A204.1 (cell line): ENCODE results near the gene GABRR1.
"Not testable (repeated sequence)": the region's sequence is repeated elsewhere in the genome, so short reads cannot be mapped to it uniquely, and the experiment has no call there.

Experiments used
- FAIRE-seq: peaks from 2 replicates; lab custom pipeline; 2012; peaks lifted over from hg19 to GRCh38; lab: Jason Lieb, UNC

Gene GABRR1

DNA sequence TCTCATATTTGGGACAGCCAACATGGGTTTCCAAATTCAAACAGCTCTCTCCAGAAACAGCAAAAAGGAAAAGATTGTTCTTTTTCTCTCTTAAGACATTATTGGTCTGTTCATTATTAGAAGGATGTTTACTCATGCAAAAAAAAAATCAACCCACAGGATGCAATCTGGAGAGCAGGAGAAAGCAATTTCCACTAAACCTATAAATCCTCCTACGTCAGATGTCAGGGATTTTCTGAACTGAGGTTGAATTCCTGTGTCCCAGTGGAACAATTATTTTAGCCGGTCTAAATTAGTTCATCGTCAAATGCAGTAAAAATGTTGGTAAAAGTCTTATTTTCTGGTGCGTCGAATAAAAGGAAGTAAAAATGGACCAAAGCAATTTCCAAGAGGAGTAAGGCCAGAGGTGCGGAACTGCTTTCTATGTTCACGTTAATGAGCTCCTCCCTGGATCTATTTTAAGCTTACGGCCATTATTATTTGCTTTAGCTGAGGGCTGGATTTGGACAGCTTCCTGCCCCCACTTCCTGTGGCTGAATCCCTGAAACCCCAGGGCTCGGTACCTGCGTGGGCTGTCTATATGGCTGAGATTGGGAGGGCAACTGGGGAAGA, at the start of gene GABRR1:
Gene GABRR1 (minus strand): TSS at position 60 of the 612 bp plus-strand sequence. CDS start 36 bp downstream, at position 24.
- no peak for FAIRE-seq

DNA sequence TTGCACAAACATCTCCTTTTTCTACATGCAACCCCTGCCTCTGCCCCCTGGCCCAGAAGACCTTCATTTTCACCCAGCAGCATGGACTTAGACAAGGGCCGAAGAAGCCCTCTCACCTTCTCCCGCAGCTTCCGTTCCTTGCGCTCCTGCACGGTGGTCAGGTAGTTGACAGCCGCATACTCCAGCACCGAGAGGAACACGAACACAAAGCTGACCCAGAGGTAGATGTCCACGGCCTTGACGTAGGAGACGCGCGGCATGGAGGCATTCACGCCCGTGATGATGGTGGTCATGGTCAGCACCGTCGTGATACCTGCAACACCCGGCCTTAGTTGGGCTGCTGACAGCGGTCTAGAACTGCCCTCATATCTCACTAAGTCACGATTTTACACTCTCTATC, 47.1 kb upstream of the GABRR1 start:
- FAIRE-seq: no peak

DNA sequence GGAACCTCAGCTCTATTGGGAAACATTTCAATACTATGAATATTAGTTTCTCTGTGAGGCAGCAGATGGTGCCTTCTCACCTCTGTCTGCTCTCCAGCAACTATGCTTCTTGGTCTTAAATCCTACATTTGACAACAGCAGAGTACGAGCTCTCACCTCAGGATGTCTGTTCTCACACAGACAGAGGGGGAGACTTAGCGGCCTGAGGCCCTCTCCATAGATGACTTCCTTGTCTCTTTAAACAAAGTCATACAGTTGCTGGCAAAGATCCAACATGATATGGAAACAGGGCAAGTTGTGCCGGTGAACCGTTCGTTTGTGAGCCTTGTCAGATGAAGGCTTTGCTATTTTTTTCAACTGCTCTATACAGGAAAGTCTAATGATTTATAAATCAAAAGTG, 43.7 kb upstream of the GABRR1 start:
- FAIRE-seq: no peak

DNA sequence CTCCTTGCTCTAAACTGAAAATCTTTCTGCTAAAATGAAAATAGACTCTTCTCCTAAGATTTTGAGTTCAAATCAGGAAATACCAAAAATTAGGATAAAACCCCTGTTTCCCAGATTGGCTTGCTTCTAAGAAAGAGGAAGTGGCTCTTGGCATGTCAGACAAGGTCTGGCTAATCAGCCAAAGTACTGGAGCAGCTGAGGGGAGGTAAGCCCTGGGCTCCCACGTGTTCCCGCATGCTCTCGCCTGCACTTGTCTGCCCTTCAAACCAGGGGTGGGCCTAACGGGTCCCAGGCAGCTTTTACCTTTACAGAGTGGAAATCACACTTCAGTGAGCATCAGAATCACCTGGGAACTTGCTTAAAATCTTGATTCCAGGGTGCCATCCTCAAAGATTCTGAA, 43.2 kb upstream of the GABRR1 start:
- FAIRE-seq: no peak

DNA sequence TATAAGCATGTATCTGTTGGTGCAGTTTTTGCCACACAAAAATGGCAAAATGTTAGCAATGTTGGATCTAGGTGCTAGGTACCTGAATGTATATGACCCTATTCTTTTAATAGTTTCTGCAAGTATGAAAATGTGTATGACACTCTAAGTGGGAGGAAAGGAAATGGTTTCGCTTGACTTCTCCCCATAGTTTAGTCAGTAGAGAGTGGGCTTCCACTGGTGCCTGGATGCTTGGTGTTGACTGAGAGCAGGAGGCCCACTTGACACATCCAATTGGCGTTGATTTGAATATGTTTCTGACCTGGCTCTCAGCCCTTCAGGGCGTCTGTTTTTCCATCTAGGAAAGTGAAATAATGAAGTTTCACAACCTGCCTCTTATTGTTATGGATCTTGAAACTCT, 41.8 kb upstream of the GABRR1 start:
- no peak for FAIRE-seq

DNA sequence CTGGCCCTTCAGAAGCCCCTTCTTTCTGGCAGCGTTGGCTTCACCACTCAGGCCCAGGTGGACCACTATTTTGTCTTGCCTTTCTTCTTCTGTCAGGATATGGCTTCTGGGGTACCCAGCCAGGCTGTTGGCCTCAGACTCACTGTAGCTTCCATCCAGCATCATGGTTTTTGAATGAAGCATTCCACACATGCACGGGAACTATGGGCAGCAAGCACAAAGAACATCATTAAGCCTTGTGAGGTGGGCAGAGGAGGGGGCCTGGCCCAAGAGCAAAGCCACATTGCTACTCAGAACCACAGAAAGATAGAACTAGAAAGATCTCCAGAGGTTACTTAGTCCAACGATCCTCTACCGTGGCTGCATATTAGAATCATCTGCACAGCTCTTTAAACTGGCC, 40.6 kb upstream of the GABRR1 start:
- FAIRE-seq: no peak

DNA sequence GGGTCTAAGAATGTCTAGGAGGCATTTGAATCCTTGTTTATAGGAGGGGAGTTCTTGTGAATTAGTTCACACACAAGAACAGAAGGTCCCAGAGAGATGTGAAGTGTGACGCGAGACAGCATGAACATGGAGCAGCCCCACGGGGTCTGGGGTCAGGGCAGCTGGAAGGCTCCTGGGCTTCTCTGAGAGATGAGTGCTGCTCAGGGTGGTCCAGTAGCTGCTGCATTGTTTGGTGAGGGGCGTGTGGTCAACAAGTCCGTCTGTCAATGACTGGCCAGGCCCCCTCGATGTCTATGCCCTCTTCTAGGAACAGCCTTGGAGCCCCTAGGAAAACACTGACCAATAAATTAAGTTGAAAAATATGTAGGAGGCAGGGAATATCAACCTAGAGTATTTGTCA, 40.2 kb upstream of the GABRR1 start:
- no peak for FAIRE-seq

DNA sequence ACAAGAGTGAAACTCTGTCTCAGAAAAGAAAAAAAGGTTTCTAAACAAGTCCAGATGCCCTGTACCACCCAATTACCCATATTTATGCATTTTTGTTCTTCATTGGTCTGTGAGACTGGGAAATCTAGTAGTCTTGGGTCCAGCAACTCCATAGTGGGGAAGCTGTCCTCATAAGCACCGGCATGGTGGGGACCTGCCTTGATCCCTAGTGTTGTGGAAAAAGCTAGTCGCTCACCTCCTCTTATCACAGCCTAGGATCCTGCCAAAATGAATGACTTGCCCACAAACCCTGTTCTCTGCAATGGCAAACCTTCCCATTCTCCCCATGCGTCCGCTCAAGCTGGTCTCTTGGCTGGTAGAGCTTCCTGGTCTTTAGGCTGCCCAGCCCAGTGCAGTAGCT, 38.3 kb upstream of the GABRR1 start:
- FAIRE-seq: no peak

DNA sequence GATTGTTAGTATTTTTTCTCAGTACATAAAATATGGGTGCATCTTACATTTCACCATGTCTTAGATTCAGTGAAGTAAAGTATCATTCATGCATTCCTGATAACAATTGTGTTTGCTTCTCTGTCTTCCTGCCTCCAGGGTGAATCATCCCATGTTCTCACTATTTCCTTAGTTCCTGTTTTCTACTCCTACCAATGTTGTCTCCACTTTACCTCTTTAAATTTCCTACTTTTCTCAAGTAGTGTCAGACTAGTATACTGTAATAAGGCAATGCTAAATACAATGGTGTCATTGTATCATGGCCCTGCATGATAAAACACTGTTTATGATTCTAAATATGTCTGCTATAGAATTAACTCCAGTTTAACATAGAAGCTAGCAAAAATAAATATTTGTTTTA, 37.4 kb upstream of the GABRR1 start:
- no peak for FAIRE-seq

DNA sequence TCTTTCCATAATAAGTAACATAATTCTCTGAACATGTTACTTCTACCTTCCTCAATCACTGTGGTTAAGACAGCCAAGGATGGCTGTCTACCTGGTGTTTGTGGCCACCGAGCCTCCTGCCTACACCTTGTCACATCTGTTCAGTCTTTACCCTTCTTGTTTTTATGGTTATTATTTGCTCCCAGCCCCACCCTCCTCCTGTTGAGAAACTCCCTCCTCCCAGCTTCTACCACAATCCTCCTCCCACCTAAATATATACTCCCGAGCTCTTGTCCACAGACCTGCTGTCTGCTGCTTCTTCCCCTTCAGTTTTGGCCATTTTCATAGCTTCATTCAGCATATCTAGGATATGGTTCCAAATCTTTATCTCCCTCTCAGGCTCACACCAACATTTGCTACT, 35.7 kb upstream of the GABRR1 start:
- no peak for FAIRE-seq

DNA sequence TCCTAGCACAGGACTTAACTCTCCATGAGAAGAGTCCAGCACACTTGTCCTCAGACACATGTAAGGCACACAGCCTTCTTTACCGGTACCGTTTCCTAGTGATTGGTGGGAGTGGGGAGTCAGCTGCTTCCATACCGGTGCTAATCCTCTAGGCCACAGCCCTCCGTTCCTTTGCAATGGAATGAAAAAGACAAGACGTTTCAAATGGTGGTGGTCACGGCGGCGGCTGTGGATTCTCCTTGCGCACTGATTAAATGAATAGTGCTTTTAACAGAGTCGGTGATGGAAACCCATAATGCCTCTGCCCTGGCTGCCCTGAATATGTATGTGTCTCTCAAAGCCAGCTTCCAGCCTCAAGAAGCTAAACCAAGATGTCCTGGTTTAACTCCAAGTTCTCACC, 34.8 kb upstream of the GABRR1 start:
- no peak for FAIRE-seq

DNA sequence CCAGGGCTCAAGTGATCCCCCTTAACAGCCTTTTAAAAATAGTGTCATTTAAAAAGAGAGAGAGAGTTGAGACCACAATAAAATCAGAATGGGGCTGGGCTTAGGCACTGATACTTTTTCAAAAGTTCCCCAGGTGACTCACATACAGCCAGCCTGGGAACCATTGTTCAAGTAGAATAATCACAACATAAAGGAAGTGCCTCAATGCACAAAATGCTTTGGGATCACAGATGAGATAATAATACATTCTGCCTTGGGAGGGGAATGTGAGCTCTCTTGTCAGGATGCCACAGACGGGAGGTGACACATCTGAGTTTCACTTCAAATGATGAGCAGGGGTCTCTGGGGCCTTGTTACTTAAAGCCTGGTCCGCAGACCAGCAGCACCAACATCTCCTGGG, 34.0 kb upstream of the GABRR1 start:
- no peak for FAIRE-seq

DNA sequence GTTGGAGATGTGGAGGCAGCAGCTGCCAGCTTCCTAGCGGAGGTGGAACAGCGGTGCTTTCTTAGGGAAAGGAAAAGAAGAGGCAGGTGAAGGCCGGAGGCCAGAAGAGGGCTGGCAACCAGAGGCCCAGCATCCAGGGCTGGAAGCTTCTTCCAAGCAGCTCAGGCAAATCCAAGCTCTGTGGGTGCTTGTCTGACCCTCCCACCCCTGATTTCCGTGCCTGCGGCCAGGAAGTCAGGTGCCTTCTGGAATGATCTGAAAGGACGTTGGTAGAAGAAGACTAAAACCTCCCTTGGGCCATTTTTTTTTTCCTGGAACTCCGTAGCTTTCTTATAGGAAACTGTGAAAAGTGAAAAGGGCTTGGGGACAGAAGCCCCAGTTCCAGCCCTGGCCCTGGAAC, 33.1 kb upstream of the GABRR1 start:
- no peak for FAIRE-seq

DNA sequence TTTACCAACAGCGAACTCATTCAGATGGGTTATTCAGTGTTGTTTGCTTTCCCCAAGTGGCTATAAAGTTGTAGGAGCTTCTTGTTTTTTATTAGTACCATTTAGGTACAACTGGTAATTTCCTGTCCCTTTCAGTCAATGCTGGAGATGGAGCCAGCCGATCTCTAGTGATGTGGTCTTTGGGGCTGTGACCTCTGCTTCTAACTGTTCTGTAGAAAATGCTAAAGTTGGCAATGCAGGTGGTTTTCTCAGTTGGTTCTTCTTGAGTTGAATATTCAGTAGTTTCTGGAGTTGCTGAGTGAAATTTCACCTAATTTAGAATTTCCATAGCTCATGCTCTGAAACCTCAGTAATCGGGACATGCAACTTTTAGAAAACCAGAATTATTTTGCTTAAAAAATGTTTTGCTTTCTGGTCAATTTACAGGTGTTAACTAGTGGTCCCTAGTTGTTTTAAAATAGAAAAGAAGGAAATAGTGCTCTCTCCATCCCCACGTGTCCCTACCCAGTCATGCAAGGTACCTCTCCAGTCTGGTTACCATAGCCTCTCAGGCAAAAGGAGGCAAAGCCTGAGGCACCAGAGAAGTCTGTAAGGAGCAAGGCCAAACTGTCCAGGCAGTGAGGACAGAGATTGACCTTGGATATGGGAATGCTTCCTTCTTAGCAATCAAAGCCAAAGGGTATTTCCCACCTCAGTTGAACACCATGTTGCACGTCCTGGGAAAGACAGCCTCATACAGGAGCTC, 27.3 kb upstream of the GABRR1 start:
- FAIRE-seq: no peak

DNA sequence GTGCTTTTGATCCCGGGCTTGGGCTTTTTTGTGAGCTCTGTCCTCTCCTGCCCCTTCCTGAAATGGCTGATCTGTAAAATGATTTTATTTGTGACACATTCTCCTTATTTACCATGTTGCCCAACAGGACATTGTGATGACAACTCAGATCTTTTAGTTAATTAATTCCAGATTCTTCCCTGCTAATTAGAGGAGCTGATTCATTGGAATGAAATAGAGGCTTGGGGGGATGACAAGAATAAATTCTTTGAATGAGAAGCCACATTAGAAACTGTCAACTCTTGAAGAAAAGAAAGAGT, 26.1 kb upstream of the GABRR1 start:
- FAIRE-seq: no peak

DNA sequence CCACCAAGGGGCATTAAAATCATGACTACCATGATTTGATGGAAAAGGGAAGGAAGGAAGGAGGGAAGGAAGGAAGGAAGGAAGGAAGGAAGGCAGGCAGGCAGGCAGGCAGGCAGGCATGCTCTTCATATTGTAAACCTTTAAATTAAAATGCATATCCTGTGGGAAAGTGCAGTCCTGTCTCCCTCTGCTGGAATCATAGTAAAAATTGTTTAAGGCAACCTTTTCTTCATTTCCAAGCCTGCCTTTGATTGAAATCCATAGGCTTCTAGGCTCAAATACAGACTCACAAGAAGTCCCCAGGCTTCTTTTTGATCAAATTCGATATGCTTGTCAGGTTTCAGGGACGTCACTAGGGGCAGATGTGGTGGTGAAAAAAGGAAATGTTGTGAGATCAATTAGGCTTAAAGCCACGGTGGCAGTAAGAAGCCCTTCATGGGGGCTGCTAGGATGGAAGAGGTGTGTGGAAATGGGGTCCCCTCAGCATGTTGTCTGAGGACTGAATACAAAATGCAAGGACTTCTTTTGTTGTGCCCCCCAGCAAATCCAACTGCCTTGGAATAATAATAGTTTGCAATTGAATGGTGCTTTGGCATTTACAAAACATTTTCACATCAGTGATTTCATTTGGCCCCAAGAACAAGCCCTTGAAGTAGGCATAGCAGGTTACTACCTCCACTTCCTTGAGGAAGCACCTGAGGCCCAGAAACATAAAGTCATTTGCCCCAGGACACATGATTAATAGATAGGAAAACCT, 25.6 kb upstream of the GABRR1 start:
- peak; percentile 85 for FAIRE-seq

DNA sequence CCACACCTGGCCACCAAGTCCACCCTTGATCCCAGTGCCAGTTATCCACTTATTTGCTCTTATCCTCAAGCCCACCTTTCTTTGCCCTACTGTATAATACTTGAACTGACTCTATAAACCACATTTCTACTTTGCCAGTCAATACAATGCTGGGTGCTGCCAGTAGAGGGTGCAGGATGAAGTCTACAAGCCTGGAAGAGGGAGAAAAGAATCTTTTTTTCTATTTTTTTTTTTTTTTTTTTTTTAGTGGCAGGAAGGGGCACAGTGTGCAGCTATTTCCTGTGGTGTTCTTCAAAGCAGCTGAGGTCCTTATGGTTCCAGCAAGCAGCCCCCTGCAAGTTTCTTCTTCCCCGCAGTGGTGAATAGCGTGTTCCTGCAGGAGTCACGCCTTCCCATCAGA, 22.2 kb upstream of the GABRR1 start:
- FAIRE-seq: no peak

DNA sequence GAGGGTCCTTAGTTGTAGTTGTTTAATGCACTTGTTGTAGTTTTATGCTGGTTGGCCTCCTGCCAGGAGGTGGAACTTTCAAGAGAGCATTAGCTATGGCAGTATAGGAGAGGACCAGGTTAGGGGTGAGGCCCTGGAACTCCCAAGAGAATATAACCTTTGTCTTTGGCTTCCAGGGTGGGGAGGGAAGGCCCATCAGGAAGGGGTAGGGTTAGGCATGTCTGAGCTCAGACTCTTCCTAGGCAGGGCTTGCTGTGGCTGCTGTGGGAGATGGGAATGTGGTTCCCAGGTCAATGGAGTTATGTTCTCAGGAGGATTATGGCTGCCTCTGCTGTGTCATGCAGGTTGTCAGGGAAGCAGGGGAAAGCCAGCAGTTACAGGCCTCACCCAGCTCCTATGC, 20.0 kb upstream of the GABRR1 start:
- no peak for FAIRE-seq

DNA sequence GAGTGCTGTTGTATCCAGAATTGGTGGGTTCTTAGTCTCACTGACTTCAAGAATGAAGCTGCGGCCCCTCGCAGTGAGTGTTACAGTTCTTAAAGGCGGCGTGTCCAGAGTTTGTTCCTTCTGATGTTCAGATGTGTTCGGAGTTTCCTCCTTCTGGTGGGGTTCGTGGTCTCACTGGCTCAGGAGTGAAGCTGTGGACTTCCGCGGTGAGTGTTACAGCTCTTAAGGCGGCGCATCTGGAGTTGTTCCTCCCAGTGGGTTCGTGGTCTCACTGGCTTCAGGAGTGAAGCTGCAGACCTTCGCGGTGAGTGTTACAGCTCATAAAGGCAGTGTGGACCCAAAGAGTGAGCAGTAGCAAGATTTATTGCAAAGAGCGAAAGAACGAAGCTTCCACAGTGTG, 16.4 kb upstream of the GABRR1 start:
- not testable (repeated sequence) for FAIRE-seq

DNA sequence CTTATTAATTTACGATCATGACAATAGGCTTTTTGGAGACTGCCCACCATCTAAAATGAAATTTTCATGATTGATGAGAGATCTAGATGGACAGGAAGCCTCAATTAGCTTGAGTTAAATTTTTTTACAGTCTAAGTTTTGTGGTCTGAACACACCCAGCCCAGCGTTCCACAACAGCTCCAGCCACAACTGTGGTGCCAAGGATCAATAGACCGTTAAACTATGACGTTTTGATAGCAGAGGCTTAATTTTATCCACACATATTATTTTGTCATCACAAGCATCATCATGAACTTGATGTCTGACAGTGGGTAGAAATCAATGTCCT, 5.5 kb upstream of the GABRR1 start:
- no peak for FAIRE-seq

DNA sequence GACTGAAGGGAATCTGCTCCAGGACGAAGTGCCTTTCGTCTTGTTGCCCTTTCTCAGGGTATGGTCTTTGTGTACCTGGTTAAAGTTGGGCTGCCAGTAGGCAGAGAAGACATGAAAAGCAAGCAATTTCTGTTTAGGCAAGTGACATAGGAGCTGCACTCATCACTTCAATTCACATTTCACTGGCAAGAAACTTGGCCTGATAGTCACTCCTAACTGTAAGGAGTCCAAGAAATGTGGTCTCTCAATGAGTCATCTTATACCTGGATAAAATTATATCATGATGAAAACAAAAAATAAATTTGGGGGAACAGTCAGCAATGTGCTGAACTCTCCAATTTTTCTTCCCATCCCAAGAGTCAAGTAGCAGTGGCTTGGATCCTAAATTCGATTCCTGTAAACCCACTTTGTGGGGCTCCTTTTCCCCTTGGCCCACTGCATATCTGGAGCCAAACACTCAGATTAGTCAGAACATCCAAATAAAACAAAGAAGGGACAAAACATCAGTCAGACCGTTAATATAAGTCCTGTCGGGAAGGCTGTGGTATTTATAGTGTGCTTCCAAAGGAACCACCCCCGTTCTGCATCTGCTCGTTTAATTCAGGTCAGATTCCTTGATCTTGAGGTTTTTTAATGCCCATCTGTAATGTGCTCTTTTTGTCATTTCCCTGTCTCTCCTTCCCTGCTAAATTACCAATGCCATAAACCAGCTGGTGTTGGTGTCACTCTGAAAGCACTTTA, 5.0 kb upstream of the GABRR1 start:
- FAIRE-seq: no peak

DNA sequence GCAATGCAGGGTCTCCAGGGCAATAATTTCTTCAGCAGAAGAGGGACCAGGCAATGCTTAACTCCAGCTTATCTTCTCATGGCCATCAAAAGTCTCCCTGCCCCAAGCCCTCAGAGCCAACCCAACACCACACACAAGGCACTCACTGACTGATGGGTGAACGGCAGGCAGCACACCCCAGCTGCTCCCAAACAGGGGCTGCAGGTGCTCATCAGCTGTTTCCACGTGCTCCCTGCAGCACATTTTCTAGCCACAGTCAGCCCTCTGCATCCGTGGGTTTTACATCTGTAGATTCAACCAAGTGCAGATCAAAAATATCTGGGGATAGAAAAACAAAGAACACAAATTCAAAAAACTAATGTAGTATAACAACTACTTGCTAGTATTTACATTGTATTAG, 4.0 kb upstream of the GABRR1 start:
- FAIRE-seq: no peak

DNA sequence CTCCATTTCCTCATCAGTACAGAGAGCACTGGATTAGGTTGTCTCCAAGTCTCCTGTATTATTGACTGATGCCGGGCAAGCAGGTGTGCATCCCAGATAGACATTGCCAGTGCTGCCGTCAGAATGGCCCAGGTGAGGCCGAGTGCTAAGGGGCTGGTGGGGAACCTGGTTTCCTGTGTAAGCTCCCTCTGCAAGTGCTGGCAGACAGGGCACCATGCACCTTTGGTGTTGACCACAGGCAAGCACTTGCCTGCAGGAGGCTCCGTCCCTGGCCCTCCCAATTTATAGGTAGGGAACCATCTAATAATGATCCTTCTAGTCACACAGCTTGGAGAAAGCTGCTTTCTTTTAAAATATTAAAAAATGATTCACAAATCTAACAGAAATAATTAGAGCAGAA, 747 bp downstream of the GABRR1 start:
- FAIRE-seq: no peak
